HG03066 (cell line): ENCODE measurements around the gene CASP1.
A peak's percentile ranks its signal among the peaks of the same experiment; 100 is the strongest.

Experiments
- ATAC-seq: cut with Tn5 transposase; IDR thresholded peaks from one replicate; pipeline ENCODE4 v1.9.1; 2021; ENCODE audit warnings: low read depth; ENCODE audit not compliant: unreplicated experiment

Gene CASP1

DNA sequence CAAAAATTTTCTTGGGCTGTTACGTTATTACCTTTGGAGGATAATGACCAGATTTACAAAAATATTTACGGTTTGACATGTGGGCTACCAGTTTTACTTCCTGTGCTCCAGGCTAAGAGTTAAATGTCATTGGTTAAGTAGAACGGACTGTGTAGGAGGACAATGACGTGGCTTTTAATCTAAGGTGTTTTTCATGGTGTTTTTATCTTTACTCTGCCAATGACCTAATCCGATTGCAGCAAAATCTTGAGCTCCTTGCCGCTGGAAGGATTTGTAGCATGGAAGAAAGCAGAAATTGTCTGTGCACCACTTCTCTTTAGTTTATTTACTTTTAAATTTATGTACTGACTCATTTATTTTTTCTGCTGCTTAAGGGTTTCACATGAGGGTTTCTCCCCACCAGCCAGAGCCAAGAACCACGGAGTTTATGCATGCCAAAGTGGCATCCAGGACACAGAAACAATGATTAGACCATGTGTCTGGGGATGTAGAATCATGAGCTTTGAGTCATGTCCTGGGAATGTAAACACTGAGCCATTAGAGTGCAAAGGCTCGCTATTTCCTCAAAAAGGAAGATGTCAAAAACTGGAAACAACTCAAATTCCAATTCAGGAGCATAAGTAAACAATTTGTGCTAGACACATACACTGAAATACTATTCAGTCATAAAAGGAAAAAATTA, 12.1 kb upstream of the CASP1 start:
- no peak for ATAC-seq

DNA sequence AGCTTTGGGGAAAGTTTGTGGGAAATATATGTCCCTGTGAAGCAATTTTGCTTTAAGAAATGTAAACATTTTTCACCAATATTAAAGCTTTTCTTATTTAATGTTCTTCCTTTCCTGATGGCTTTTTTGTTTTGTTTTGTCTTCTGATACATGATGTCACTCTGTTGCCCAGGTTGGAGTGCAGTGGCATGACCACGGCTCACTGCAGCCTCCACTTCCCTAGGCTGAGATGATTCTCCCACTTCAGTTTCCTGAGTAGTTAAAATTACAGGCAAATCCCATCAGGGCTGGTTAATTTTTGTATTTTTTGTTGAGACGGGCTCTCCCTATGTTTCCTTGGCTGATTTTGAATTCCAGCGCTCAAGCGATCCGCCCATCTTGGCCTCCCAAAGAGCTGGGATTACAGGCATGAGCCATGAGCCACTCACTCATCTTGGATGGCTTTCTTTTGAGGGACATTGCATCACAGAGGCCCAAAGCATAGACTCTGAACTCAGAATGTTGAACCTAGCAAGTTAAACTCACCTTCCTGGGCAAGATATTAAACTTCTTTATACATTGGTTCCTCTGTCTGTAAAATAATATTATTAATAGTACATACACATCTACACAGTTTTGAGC, 10.8 kb upstream of the CASP1 start:
- no peak for ATAC-seq

DNA sequence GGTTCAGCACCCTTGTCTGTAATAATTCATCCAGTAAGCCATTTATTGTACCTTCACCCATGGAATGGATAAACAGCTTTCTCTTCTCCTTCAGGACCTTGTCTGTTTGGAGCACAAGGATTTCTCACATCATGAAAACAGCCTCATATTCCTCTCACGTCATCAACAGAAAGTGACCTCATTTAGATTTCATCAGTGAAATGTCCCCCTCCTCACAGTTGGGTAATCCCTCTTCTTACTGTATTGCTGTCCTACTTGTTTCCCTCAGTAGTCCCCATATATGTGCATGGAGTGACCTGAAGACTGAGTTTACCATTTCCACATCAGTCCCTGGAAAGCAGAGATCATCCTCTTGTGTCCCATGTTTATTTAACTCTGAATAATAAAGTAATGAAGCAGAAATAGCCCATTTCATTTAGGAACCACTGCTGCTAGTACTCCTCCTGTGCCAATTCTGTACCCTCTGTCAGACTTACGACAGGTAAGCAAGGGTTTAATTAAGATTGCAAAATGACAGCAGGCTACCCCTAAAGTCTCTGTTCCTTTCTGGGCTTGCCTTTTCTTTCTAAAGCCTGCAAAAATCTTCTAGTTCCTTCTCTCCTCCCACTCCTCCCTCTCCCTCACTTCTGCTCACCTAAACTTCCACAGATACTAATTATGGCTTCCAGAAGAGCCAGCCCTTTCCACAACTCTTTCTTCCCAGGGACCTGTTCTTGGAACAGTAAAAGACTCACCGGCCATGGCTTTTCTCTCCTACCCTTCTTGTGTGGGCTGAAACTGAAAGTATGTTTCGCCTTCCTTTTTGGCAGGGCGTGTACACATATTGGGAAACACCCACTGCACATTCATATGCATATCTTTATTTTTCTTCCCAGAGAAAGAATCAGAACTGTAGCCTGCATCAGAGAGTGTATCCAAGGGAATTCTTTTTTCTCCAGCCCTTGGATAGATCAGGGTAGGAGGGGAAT, 9.9 kb upstream of the CASP1 start, which contains the start of gene CARD16:
TSS of gene CARD16 (minus strand) at position 779 of the 968 bp plus-strand sequence. CDS start at position 741, 38 bp downstream.
- peak; percentile 100 for ATAC-seq

DNA sequence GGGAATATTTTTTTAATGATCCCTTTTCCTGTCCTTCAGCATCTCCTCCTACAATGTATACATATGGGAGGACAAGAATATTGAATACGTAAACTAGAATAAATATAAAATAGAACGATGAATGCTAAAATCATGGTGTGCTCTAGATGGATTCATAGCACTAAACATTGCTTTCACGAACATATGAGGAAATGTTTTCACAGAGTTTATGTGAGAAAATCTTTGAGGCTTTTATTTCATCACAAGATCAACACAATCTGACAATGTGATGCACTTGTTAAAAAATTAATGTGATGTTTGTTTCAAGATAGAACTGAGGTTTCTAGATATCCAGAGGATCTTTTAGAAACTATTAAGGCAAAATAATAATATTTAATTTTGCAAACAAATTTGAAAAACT, 7.2 kb upstream of the CASP1 start:
- ATAC-seq: no peak

DNA sequence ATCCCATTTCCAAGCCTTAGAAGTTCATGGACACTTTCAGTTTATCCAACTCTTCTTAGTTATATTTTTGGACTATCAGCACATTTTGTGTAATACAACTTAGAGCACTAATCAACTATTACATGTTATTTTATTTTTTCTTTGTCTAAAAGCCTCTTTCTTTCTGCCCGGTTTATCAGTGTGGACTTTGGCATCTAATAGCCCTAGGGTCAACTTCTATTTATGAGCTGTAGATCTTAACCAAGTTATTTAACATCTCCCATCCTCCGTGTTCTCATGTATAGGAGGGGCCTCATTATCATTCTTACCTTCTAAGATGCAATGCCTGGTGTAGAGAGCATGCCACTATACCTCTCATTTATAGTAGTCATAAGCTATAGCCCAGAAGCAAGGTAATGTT, 5.8 kb upstream of the CASP1 start:
- no peak for ATAC-seq

DNA sequence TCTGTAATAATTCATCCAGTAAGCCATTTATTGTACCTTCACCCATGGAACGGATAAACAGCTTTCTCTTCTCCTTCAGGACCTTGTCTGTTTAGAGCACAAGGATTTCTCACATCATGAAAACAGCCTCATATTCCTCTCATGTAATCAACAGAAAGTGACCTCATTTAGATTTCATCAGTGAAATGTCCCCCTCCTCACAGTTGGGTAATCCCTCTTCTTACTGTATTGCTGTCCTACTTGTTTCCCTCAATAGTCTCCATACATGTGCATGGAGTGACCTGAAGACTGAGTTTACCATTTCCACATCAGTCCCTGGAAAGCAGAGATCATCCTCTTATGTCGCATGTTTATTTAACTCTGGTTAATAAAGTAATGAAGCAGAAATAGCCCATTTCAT, 556 bp downstream of the CASP1 start:
- ATAC-seq: peak; percentile 8

DNA sequence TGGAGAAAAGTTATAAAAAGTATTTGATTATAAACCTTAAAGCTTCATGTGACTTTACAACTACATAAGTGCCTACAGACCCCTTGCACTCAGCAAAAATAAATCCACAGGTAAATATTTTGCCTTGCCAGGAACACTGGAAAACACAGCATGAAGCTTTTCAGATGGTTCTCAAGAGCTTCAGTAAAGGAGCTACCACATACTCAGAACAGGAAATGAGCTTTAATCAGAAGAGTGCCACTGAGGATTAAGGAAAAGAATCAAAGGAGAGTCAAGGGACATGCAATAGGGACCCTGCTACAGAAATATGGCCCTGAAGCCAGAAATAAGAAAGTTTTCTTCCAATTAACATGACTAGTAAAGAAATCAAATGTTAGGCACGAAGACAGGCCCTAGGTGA, 1.2 kb downstream of the CASP1 start:
- no peak for ATAC-seq

DNA sequence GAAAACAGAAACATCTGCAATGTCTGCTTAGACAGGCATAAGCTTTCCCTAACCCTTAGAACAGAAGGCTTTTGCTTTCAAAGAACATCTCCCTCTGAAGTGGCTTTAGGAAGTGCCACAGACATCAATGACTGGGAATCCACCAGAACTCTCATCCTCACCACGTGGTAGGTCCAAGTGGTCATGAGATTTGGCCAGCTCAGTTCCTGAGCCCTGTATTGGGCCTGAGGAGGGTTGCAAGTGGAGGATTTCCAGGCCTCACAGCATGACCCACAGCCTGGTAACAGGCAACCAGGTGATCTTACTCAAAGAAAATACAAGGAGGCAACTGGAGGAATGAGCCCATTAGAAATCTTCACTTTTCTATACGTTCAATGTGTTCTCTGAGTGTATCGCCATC, 1.6 kb downstream of the CASP1 start:
- no peak for ATAC-seq

DNA sequence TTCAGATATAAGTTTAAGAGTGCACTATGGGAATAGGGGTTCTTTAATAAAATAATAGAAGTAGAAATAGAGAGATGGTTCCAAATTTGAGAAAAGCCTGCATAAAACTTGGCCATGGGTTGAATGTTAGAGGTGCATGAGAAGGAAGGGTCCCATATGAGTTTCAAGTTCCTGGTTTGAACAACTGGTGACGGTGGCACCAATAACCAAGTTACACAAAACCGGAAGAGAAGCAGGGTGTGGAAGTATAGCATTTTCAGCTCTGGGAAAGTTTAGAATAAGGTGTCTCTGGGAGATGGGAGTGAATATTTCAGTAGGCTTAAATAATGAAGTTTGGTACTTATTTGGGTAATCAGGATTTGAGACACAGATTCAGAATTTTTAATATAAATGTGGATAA, 2.4 kb downstream of the CASP1 start:
- ATAC-seq: no peak

DNA sequence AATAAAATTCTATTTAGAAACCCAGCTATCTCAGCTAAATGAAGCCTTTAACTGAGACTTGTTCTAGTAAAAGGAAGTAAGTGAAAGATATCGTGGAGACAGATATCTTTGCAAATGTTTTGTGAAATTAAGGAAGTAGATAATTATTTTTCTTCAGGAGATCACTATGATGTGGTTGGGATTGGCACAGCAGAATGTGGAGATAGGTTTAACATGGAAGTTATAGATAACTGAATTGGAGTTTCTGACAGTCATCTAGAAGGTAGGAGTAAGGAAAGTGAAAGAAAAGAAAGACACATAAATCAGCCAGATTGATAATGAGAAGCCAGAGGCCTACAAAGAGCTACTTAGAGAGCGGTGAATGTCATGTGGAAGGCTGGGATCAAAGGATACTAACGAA, 7.3 kb downstream of the CASP1 start:
- no peak for ATAC-seq

DNA sequence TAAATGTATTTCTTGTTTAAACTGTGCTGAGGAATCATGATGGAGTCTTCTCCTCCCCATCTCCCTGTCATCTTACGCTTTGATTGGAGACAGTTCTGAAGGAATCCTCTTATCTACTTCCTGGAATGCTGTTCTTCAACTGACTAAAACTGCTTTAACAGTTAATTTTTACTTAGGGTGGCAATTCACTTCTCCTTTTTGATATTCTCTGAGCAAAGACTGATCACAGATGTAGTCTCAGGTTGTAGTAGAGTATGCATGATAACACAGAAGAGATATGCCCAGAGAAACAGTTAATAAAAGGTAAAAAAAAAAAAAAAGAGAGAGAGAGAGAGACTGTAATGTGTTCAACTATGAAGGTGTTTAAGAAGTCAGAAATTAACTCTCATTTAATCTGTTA, 10.6 kb downstream of the CASP1 start:
- ATAC-seq: no peak

DNA sequence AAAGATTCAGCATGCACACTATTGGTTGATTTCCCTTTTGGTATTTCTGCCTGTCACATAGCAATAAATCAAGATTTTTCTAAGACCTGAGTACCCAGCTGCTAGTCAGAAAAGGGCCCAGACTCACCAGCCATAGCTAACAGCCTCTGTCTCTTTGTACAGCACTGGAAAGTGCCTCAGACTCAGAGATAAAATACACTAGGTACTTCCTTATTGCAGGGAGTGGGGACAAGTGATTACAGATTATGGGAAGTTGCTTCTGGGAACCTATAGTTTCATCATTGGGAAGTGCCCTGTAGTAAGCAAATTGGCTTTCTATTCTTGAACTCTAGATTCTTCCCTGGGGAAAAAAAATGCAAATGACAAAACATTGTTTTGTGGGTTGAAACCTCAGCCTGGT, 11.9 kb downstream of the CASP1 start, which contains the start of gene CASP5:
TSS of gene CASP5 (minus strand) at position 166 of the 400 bp plus-strand sequence. CDS start at position 134, 32 bp downstream.
- ATAC-seq: no peak

DNA sequence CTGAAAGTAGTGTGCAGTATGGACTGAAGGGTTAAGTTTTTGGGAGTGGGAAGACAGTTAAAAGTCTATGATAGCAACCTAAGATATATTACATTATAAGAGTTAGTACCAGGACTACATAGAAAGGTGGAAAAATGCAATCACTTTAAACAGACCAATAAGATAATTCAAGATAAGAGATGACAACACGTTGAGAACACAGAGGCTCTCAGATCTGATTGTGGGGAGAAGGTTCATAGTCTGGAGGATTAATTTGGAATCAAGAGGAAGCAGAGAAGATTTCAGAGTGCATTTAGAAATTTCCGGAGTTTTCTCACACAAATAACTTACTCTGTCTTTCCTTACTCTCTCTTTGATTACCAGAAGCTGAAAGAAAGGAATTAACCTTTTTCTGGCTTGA, 12.4 kb downstream of the CASP1 start:
- no peak for ATAC-seq

DNA sequence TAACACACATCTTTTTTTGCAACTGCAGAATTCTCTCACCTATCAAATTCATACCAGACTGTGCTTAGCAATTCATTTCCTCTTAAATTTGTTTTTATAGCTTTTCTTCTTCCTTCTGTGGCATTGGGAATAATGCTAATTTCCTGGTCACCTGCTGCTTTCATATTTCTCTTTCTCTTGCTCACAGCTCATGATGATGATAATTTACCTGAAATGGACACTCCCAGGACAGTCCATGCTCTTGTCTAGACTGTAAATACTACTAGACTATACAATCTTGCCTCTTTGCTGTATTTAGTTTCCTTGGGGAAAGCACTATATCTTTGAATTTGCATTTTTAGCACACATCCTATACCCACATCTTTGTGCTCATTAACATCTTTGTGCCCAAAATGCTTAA, 27.5 kb downstream of the CASP1 start:
- ATAC-seq: no peak

DNA sequence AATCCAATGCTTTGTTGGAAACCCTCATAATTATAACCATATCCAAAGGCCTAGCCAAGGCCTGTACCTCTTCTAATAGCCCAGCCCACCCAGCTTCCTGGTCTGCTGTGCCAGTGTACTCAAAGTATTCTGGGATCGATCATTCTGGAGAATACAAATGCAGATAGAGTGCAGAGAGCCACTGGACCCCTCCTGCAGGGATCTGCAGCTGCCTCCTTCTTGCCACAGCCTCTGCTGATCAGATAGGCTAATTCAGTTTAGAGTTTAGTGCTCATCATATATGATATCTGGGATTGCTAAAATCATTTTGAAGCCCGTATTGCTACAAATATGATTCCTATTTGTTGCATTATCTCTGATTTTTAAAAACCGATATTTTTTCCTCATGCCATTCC, 29.5 kb downstream of the CASP1 start:
- ATAC-seq: no peak

DNA sequence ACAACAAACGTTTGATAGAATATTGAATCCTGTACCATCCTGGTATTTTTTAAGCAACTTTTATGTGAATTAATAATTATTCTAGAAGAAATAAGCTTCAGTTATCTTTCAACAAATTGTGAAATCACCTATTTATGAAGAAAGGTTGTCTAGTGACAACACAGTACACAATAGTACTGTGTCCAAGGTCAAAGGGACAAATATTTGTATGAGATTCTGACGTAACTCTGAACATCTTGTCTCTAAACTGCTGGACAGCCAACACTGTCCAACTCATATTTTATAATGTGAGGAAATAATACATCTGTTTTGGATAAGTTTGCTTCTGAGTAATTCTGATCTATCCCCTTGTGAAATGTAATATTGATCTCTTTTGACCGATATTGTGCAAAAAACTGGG, 30.9 kb downstream of the CASP1 start:
- no peak for ATAC-seq

DNA sequence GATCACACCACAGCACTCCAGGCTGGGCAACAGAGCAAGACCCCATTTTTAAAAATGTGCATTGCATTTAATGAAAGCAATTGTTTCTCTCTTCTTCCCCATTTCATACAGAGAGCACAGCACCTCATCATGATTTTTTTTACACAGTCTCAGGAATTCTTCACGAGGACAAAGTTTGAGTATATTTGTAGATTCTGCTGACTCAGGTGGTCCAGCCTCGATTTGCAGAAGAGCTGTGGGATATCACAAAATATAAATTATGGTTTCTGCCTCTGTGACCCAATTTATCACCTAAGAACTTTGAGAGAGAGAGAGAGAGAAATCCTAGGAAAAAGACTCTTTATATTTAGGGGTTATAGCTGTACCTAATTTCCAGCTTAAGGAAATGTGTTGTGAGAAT, 31.8 kb downstream of the CASP1 start:
- no peak for ATAC-seq

DNA sequence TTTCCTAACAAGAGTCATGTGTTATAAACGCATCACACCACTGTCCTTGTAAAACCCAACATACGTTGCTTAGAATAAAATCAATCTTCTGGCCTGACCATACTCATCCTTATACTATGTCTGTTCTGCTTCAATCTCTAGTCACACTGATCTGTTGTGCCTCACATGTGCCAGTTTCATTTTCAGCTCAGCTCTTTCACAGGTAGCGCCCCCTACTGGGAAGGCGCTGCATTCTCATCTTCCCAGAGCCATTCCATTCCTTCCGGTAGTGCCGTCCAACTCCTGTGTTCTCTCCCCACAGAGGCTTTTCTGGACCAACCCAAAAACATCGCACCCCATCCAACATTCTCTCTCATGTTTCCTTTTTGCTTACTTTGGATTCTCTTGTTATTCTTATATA, 34.1 kb downstream of the CASP1 start:
- peak; percentile 89 for ATAC-seq

DNA sequence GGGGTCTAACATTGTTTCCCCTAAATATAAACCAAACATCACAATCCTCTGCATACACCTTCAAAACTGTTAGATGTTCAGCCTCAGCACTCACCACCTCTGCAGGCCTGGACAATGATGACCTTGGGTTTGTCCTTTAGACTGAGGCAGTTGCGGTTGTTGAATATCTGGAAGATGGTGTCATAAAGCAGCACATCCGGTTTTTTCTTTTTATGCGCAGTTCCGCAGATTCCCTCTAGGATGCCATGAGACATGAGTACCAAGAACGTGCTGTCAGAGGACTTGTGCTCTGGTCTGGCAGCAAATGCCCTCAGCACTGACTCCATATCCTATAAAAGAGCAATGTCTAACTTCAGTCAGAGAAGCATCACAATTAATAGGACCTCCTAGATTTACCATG, 34.8 kb downstream of the CASP1 start:
- no peak for ATAC-seq

DNA sequence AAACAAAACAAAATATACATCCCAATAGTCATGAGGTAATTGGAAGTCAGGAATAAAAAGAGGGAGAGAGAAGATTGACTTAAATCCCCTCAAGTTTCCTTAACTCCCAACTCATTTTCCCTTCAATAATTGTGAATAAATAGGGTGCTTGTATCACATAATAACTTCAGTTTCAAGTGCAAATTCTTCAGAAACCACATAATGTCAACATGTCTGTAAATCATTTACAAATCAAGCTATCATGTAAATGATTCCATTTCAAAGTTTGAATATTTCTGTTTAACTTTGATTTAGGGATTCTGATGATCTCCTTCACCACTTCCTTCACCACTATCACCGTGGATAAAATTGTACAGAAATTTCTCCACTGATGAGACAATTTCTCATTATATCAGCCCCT, 35.2 kb downstream of the CASP1 start:
- no peak for ATAC-seq

DNA sequence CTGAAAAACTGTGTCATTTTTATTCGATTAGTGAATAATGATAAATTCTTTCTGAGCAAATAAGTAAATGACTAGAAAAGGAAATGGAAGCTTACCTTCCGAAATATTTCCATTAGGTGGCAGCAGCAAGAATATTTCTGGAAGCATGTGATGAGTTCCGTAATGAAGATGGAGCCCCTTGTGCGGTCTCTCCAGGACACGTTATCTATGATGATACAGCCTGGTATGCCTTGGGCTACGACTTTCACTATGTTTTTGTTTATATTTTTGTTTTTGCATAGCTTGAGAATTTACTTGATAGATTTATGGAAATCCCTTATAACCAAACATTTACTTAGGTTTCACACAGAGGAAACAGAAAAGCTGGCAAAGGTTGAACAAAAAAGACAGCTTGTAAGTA, 37.7 kb downstream of the CASP1 start:
- no peak for ATAC-seq
